Muscle of arm (tissue), 12 donors: ENCODE measurements around the gene EPB41L4B. TPM values are rescaled to one million over a fixed set of nuclear protein-coding genes. Genes with fewer than 3 reads are reported as not detected.
"Not testable (repeated sequence)": the region's sequence is repeated elsewhere in the genome, so short reads cannot be mapped to it uniquely, and the experiment has no call there.

Experiments
- DNase-seq: peaks from one replicate; pipeline ENCODE4 v3.0.0-alpha.2; 2013
- polyA plus RNA-seq, 12 donors: library from polyadenylated mRNA; unstranded; fragments of 120-200 nt; gene quantifications; one replicate each; pipeline ENCODE4 v1.2.1, GENCODE V29; 2013; ENCODE audit not compliant: insufficient read length in 12 of 12

Gene EPB41L4B
- polyA plus RNA-seq, 12 donors: 6.5 to 17.4 (median 10.4) TPM; not detected in 1

DNA sequence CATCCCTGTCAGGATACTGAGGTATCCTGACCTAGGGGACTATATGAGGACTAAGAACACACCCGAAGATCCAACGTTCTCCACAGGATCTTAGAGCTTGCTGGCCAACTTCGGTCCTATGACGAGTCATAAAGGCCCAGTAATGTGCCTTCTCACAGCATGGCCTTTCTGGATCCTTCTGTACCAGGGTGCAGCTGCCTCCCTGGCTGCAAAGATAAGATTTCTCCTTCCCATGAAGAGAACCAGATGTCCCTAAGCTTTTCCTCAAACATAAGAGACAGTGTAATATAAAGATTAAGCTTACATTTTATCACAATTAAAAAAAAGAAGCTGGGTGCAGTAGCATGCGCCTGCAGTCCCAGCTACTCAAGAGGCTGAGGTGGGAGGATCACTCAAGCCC, 18.3 kb downstream of the EPB41L4B start:
- DNase-seq: no peak

GRCh38 chr9:109301012-109301411, 19.8 kb downstream of the EPB41L4B start:
- no peak for DNase-seq

DNA sequence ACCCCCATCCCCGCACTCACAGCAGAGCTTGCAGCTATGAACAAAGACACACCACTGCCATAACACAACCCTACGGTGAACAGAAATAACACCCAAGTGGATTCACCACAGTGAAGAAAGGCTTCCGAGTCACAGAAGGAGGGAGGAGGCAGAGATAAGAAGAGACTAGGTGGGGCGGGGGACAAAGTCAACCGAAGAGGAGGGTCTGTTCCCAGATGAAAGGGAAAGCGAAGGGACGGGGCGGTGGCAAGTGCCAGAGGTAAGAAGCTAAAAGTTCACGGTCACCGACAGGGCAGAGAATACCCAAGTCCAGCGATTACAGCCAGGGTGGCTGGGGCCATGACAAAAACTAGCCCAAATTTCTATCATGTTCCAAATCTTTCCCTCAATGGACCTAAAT, 21.0 kb downstream of the EPB41L4B start:
- DNase-seq: no peak

DNA sequence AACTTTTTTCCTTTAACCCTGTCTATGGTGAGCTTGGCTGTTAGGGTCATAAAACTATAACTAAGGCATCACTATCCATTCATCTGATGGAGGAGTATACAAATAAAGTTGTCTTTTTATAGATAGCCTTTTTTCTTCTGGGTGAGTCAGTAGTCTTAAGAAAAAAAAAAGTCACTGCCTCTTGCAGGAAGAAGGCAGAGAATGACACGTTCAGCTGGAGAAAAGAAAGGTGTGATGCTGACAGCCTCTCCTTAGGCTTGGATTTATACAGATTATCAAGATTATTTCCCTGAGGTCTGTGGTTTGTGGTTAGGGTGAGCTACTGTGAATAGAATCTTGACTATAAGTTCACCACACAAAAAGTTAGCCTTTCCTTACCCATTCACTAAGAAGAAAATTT, 23.0 kb downstream of the EPB41L4B start:
- DNase-seq: no peak

GRCh38 chr9:109295221-109296130, 25.4 kb downstream of the EPB41L4B start:
- no peak for DNase-seq

- no peak for DNase-seq
Observed at GRCh38 chr9:109290385-109290784, 30.5 kb downstream of the EPB41L4B start.

DNA sequence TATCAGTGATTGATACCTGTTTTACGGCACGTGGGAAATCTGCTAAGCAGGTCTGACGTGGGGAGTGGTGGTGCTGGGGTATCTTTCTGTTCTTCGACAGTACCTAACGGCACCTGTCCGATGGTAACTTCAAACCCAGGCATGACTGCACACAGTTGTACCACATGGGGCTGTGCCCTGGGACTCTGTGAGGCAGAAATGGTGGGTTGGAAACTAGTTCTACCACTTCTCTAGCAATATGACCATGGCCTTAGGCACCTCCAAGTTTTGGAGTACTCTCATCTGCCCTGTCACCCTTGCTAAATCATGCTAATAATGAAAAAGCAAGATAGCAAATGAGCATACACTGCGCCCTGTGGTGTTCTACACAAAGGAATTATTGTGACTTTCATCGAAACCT, 30.9 kb downstream of the EPB41L4B start:
- no peak for DNase-seq

- no peak for DNase-seq
Observed at GRCh38 chr9:109289186-109289585, 31.7 kb downstream of the EPB41L4B start.

GRCh38 chr9:109286981-109287380, 33.9 kb downstream of the EPB41L4B start:
- DNase-seq: no peak

DNA sequence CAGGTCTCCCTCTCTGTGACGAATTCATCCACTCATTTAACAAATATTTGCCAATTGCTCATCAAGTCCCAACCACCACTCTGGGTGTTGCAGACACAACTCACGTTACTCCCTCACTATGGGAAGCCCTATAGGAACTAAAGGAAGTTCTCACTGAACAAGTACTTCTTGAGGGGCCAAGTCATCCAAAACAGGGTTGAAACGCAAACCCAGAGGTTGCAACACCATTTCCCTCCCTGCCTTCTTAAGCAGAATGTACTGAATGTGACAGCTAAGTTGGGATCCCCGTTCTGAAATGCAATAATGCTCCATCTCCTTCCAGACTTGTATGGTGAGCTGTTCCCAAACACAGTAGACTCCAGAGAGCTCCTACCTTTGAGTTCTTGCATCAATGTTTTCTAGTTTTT, 34.3 kb downstream of the EPB41L4B start:
- no peak for DNase-seq

DNA sequence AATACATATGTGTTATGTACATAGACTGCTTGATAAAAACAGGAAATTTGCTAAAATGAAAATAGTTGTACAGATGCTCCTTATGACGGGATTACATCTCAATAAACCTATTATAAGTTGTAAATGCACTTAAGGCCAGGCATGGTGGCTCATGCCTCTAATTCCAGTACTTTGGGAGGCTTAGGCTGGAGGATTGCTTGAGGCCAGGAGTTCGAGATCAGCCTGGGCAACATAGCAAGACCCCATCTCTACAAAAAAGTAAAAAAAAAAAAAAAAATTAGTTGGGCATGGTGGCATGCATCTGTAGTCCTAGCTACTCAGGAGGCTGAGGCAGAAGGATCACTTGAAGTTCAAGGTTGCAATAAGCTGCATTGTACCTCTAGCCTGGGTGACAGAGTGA, 37.2 kb downstream of the EPB41L4B start:
- not testable (repeated sequence) for DNase-seq

DNA sequence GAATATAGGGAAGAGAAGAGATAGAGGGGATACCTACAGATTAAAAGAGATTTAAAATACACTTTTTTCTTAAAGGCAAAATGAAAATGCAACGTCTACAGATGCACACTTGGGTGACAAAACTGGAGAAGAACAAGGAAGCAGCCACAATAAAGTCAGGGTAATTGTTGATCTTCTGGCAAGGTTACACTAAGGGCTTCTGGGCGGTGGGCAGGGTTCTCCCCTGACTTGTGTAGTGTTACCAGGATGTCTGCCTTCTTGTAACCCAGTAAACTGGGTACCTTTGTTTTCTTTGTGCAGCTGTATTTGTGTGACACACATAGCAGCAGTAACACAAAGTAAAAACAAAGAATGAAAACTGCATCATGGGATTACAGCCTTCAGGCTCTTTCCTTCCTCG, 37.8 kb downstream of the EPB41L4B start:
- DNase-seq: no peak

- no peak for DNase-seq
Observed at GRCh38 chr9:109282302-109282701, 38.6 kb downstream of the EPB41L4B start.

GRCh38 chr9:109281518-109281917, 39.3 kb downstream of the EPB41L4B start:
- DNase-seq: no peak

GRCh38 chr9:109278848-109279247, 42.0 kb downstream of the EPB41L4B start:
- no peak for DNase-seq

DNA sequence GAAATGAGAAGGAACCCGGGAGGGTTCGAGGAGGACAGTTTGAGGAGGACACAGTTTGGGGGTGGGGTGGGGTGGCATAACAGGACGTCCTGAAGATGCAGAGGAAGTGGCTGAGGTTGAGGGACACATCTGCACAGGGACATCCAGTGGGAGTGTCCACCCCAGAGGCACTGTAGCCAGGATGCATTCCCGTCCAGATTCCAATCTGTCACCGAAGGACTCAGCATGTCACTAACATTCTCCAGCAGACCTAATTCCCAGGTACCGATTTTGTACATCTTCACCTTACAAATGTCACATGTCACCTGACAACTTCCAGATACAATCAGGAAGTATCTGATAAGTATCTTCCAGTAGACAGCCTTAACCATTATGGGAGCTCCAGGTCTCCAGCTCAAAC, 42.6 kb downstream of the EPB41L4B start:
- no peak for DNase-seq

- DNase-seq: no peak
Observed at GRCh38 chr9:109277451-109277850, 43.4 kb downstream of the EPB41L4B start.

DNA sequence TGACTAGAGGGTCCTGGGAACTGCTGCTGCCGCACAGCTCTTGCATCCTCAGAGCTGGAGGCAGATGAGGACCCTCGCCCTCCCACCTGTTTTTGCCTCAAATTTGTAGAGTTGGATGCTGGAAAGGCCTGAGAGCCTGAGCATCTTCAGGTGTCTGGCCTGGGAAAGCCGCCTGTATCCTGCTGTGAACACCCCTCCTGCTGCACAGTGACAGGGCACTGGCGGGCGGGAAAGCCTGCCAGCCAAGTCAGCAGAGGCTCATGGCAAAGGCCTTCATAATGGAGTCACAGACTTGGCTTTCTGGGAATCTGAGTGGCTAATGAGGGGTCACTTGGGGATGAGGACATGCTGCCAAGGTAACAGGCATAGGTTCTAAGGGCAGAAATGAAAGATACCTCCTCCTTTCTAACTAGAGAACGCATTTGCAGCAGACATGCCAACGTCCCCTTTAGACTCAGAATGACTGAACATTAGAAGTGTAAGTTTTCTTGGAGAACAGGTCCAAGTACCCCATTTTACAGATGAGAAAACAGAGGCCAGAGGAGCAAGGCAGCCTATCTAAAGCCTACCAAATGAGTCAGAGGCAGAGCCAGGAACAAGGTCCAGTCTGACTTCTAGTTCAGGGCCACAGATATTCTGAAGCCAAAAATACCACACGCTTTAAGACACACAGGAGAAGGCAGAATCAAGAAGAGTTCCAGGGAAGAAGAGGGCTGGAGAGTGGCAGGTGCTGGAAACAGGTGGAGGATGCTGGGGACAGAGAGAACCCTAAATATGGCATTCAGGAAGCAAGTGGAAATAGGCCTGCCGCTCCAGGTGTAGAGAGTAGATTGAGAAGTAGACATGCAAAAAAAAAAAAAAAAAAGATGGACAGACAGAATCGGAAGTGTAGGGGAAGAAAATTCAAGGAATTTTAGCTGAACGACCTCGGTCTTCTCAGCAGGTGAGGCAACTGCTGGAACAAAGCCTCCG, 44.1 kb downstream of the EPB41L4B start:
- no peak for DNase-seq

DNA sequence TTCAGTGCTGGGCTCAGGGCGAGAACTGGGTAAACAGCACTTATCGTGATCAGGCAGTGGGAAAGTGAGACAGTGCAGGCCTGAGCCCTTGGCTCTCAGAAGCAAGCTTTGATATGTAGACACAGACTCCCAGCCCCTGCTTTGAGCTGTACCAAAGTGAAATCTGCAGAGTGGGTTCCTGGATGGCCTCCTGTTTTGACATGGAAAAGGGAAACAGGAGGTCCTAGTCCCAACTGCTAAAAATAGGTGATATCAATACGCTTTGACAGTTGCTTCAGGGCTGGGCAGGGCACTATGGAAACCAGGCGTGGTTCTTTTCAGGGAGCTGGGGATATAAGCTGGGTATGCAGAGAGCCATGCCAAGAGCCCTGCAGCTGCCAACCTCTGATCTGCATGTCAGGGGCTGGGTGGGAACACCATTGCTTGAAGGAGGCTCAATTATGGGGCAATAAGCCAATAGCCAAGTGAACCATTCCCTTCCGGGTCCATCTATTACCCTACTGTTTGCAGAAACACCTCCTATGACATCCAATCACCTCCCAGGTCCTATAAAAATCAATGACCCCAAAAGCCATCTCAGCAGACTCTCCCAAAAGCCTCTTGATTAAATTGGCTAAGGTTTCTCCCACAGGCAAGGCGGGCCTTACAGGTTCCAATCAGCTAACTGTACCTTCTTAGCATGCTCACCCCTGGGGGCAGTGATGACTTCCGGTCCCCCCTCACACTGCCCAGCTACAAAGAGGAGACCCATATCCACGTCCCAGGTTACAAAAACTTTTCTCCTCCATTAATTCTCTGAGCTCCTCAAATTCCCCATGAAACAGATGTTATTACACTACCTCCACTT, 45.8 kb downstream of the EPB41L4B start:
- peak; percentile 20 for DNase-seq

GRCh38 chr9:109273869-109274268, 47.0 kb downstream of the EPB41L4B start:
- no peak for DNase-seq

DNA sequence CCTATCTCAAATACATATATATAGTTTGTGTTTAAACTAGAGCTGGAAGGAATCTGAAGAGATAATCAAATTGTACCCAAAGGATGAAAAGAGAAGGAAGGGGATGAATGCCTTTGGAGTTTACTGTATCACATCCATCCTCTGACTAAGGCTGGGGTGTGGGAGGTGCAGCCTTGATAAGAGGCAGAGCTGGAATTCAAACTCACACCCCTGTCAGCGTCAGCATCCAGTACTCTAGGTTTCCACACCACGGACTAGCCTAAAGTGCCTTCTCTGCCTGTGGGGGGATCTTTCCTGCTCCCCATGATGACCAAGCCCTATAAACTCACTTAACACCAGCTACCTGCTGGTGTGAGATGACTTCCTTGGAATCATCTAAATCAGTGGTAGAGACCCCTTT, 48.1 kb downstream of the EPB41L4B start:
- DNase-seq: no peak

GRCh38 chr9:109272045-109272444, 48.8 kb downstream of the EPB41L4B start:
- DNase-seq: no peak
